Effector memory CD8-positive, alpha-beta T cell (primary cell): ENCODE results near the gene FYB2.

Source experiments
- ATAC-seq: fragments of 150-1000 bp; cut with Tn5 transposase; replicated peaks from 2 replicates; pipeline ENCODE4 v1.10.0; 2021; ENCODE audit warnings: mild to moderate bottlenecking, moderate library complexity
- DNase-seq, 3 experiments: peaks; one replicate each; pipeline ENCODE4 v3.0.0; 2021
- H3K27ac Mint-ChIP-seq, 2 donors: one replicate each; pipeline ENCODE4 v1.8.0; 2022; ENCODE audit warnings: mild to moderate bottlenecking in 2 of 2, mixed read lengths in 2 of 2, moderate library complexity in 2 of 2
- H3K27me3 Mint-ChIP-seq, 2 donors: one replicate each; pipeline ENCODE4 v1.8.0; 2022; ENCODE audit warnings: mixed read lengths in 2 of 2
- H3K36me3 Mint-ChIP-seq: one replicate; pipeline ENCODE4 v1.8.0; 2022; ENCODE audit warnings: mild to moderate bottlenecking, moderate library complexity, mixed read lengths; ENCODE audit not compliant: insufficient read depth
- H3K4me1 Mint-ChIP-seq, 2 donors: one replicate each; pipeline ENCODE4 v1.8.0; 2022; ENCODE audit warnings: low read depth in 2 of 2, mixed read lengths in 2 of 2
- H3K4me3 Mint-ChIP-seq, 2 donors: one replicate each; pipeline ENCODE4 v1.8.0; 2022; ENCODE audit warnings: mild to moderate bottlenecking in 2 of 2, mixed read lengths in 2 of 2, moderate library complexity in 2 of 2
- H3K9me3 Mint-ChIP-seq, 2 donors: one replicate each; pipeline ENCODE4 v1.8.0; 2022; ENCODE audit warnings: mixed read lengths in 2 of 2

The FYB2 gene

GRCh38 chr1:56849750-56850149, 30.5 kb upstream of the FYB2 start:
- Mint-ChIP-seq H3K4me3 (no peak overlapping the region), H3K27me3 (peaks cover 12 to 35% of the 10 kb centered on the region in 2 donors), H3K36me3 (no peaks in the 10 kb centered on the region), H3K27ac (no peak overlapping the region), H3K9me3 (no peaks in the 10 kb centered on the region), H3K4me1 (peaks cover 0 to 2% of the 10 kb centered on the region in 2 donors)
- DNase-seq, result no peak
- ATAC-seq, result no peak

GRCh38 chr1:56845343-56845742, 26.1 kb upstream of the FYB2 start:
- Mint-ChIP-seq H3K36me3 (no peaks in the 10 kb centered on the region), H3K27me3 (peaks cover 11 to 43% of the 10 kb centered on the region in 2 donors), H3K4me3 (no peak overlapping the region), H3K4me1 (peaks cover 0 to 3% of the 10 kb centered on the region in 2 donors), H3K27ac (no peak overlapping the region), H3K9me3 (no peaks in the 10 kb centered on the region)
- ATAC-seq, result no peak
- DNase-seq, result no peak

- H3K9me3 Mint-ChIP-seq, result no peaks in the 10 kb centered on the region
- peaks cover 11 to 50% of the 10 kb centered on the region in 2 donors for H3K27me3 Mint-ChIP-seq
- H3K4me3 Mint-ChIP-seq, result no peak overlapping the region
Observed at GRCh38 chr1:56844545-56845136, 25.4 kb upstream of the FYB2 start.

GRCh38 chr1:56843544-56843943, 24.3 kb upstream of the FYB2 start:
- ATAC-seq, result no peak
- no peak overlapping the region for H3K4me3 Mint-ChIP-seq
- H3K27ac Mint-ChIP-seq, result no peak overlapping the region
- no peaks in the 10 kb centered on the region for H3K9me3 Mint-ChIP-seq
- DNase-seq, result no peak
- H3K27me3 Mint-ChIP-seq, result peaks cover 17 to 60% of the 10 kb centered on the region in 2 donors
- peaks cover 0 to 3% of the 10 kb centered on the region in 2 donors for H3K4me1 Mint-ChIP-seq
- H3K36me3 Mint-ChIP-seq, result no peaks in the 10 kb centered on the region

More at GRCh38 chr1:56844545-56845136, 25.4 kb upstream of the FYB2 start:
- DNase-seq (no peak), ATAC-seq (no peak)
- no peak overlapping the region for H3K27ac Mint-ChIP-seq
- no peaks in the 10 kb centered on the region for H3K36me3 Mint-ChIP-seq
- H3K4me1 Mint-ChIP-seq, result peaks cover 0 to 3% of the 10 kb centered on the region in 2 donors

GRCh38 chr1:56838759-56839158, 19.6 kb upstream of the FYB2 start:
- no peaks in the 10 kb centered on the region for H3K9me3 Mint-ChIP-seq
- H3K36me3 Mint-ChIP-seq, result no peaks in the 10 kb centered on the region
- H3K27me3 Mint-ChIP-seq, result peaks cover 6 to 34% of the 10 kb centered on the region in 2 donors
- H3K27ac Mint-ChIP-seq, result no peak overlapping the region
- H3K4me3 Mint-ChIP-seq, result no peak overlapping the region
- DNase-seq (no peak), ATAC-seq (no peak)
- H3K4me1 Mint-ChIP-seq, result no peaks in the 10 kb centered on the region

GRCh38 chr1:56837244-56837939, 18.2 kb upstream of the FYB2 start:
- Mint-ChIP-seq H3K4me1 (no peaks in the 10 kb centered on the region), H3K36me3 (no peaks in the 10 kb centered on the region), H3K9me3 (no peaks in the 10 kb centered on the region), H3K4me3 (no peak overlapping the region), H3K27me3 (peaks cover 6 to 34% of the 10 kb centered on the region in 2 donors), H3K27ac (no peak overlapping the region)
- ATAC-seq (no peak), DNase-seq (no peak)

- no peak overlapping the region for H3K27ac Mint-ChIP-seq
- peaks cover 11 to 40% of the 10 kb centered on the region in 2 donors for H3K27me3 Mint-ChIP-seq
- no peaks in the 10 kb centered on the region for H3K36me3 Mint-ChIP-seq
- ATAC-seq, result no peak
- DNase-seq, result no peak
- H3K4me1 Mint-ChIP-seq, result peaks cover 0 to 9% of the 10 kb centered on the region in 2 donors
- H3K9me3 Mint-ChIP-seq, result no peaks in the 10 kb centered on the region
- H3K4me3 Mint-ChIP-seq, result no peak overlapping the region
Observed at GRCh38 chr1:56836359-56836758, 17.2 kb upstream of the FYB2 start.

- DNase-seq, result no peak
- Mint-ChIP-seq H3K4me3 (no peak overlapping the region), H3K27me3 (peaks cover 14 to 43% of the 10 kb centered on the region in 2 donors), H3K4me1 (peaks cover 0 to 9% of the 10 kb centered on the region in 2 donors), H3K27ac (no peak overlapping the region), H3K9me3 (no peaks in the 10 kb centered on the region), H3K36me3 (no peaks in the 10 kb centered on the region)
- no peak for ATAC-seq
Observed at GRCh38 chr1:56835657-56836056, 16.5 kb upstream of the FYB2 start.

GRCh38 chr1:56834137-56834900, 15.1 kb upstream of the FYB2 start:
- H3K27ac Mint-ChIP-seq, result no peak overlapping the region
- DNase-seq (no peak), ATAC-seq (no peak)
- H3K36me3 Mint-ChIP-seq, result no peaks in the 10 kb centered on the region
- peaks cover 14 to 36% of the 10 kb centered on the region in 2 donors for H3K27me3 Mint-ChIP-seq
- H3K9me3 Mint-ChIP-seq, result no peaks in the 10 kb centered on the region
- H3K4me1 Mint-ChIP-seq, result peaks cover 0 to 9% of the 10 kb centered on the region in 2 donors
- H3K4me3 Mint-ChIP-seq, result no peak overlapping the region

- DNase-seq (no peak), ATAC-seq (no peak)
- Mint-ChIP-seq H3K4me3 (no peak overlapping the region), H3K27me3 (peaks cover 20 to 41% of the 10 kb centered on the region in 2 donors), H3K9me3 (no peaks in the 10 kb centered on the region), H3K27ac (no peak overlapping the region), H3K36me3 (no peaks in the 10 kb centered on the region), H3K4me1 (peaks cover 0 to 9% of the 10 kb centered on the region in 2 donors)
Observed at GRCh38 chr1:56833088-56833487, 13.9 kb upstream of the FYB2 start.

- Mint-ChIP-seq H3K4me3 (peak overlapping the region in 1 of 2 donors; percentile 35), H3K36me3 (no peaks in the 10 kb centered on the region), H3K4me1 (peaks cover 0 to 9% of the 10 kb centered on the region in 2 donors), H3K27ac (no peak overlapping the region), H3K27me3 (peaks cover 20 to 48% of the 10 kb centered on the region in 2 donors), H3K9me3 (no peaks in the 10 kb centered on the region)
- ATAC-seq, result peak; percentile 83
- DNase-seq, result peak; percentile 61 to 67 (median 63)
Observed at GRCh38 chr1:56831871-56832693, 12.9 kb upstream of the FYB2 start.

GRCh38 chr1:56830052-56830451, 10.8 kb upstream of the FYB2 start:
- Mint-ChIP-seq H3K36me3 (no peaks in the 10 kb centered on the region), H3K27ac (no peak overlapping the region), H3K9me3 (no peaks in the 10 kb centered on the region), H3K4me1 (peaks cover 0 to 9% of the 10 kb centered on the region in 2 donors), H3K4me3 (no peak overlapping the region), H3K27me3 (peaks cover 20 to 57% of the 10 kb centered on the region in 2 donors)
- ATAC-seq, result no peak
- DNase-seq, result no peak

GRCh38 chr1:56827711-56828110, 8.5 kb upstream of the FYB2 start:
- no peaks in the 10 kb centered on the region for H3K36me3 Mint-ChIP-seq
- no peak overlapping the region for H3K27ac Mint-ChIP-seq
- no peak overlapping the region for H3K4me3 Mint-ChIP-seq
- ATAC-seq (no peak), DNase-seq (no peak)
- peaks cover 20 to 70% of the 10 kb centered on the region in 2 donors for H3K27me3 Mint-ChIP-seq
- no peaks in the 10 kb centered on the region for H3K9me3 Mint-ChIP-seq
- peaks cover 0 to 9% of the 10 kb centered on the region in 2 donors for H3K4me1 Mint-ChIP-seq
